Stomach (tissue), 19 donors: ENCODE data around the gene RBM15. TPM values are rescaled to one million over a fixed set of nuclear protein-coding genes. Genes with fewer than 3 reads are reported as not detected.

Source experiments
- DNase-seq, 2 donors: peaks; one replicate each; pipeline versions ENCODE4 v3.0.0 to v3.0.0-alpha.2; 2013 to 2019
- H3K27ac ChIP-seq, 5 donors: fragments of 200-600 bp in 4 of 5; sonication (generic) in 4 of 5; one replicate each; pipeline ENCODE4 v1.5.1; 2013 to 2019; ENCODE audit warnings: mild to moderate bottlenecking in 1 of 5, moderate library complexity in 1 of 5
- H3K27me3 ChIP-seq, 3 donors: fragments of 200-600 bp; sonication (generic); one replicate each; pipeline ENCODE4 v1.5.1; 2017 to 2019; ENCODE audit warnings: mixed run types in 1 of 3
- H3K36me3 ChIP-seq, 4 donors: fragments of 200-600 bp; sonication (generic); 1 replicate in 3 of 4; 2 replicates in 1 of 4; pipeline ENCODE4 v1.5.1; 2016 to 2019
- H3K4me1 ChIP-seq, 4 donors: fragments of 200-600 bp; sonication (generic); one replicate each; pipeline ENCODE4 v1.5.1; 2016 to 2019
- H3K4me3 ChIP-seq, 4 donors: fragments of 200-600 bp; sonication (generic) in 3 of 4; one replicate each; pipeline ENCODE4 v1.5.1; 2016 to 2019; ENCODE audit warnings: mild to moderate bottlenecking in 1 of 4
- H3K9me3 ChIP-seq, 4 donors: fragments of 200-600 bp; sonication (generic); one replicate each; pipeline ENCODE4 v1.5.1; 2016 to 2019
- CTCF ChIP-seq, 7 experiments: fragments of 450-650 bp in 4 of 7; fragments of 200-600 bp in 3 of 7; sonication (generic) in 3 of 7; IDR thresholded peaks; one replicate each; pipeline ENCODE4 v1.5.1; 2016 to 2019; ENCODE audit warnings: antibody characterized with exemption in 7 of 7, control low read depth in 2 of 7, mild to moderate bottlenecking in 1 of 7
- EP300 ChIP-seq: sonication (generic); formaldehyde crosslinking; IDR thresholded peaks from one replicate; pipeline ENCODE4 v1.6.1; 2017; ENCODE audit warnings: antibody characterized with exemption
- POLR2A ChIP-seq, 4 donors: fragments of 450-650 bp; IDR thresholded peaks; one replicate each; pipeline ENCODE4 v1.6.1; 2016; ENCODE audit warnings: antibody characterized with exemption in 4 of 4, control low read depth in 2 of 4, mild to moderate bottlenecking in 1 of 4, moderate library complexity in 1 of 4
- POLR2AphosphoS5 ChIP-seq, 3 donors: sonication (generic); formaldehyde crosslinking; IDR thresholded peaks; one replicate each; pipeline ENCODE4 v1.6.1; 2016; ENCODE audit warnings: antibody characterized with exemption in 3 of 3
- WGBS, 5 donors: extraction: QIAGEN DNeasy Blood & Tissue Kit in 3 of 5; methylation state at CpG; one replicate each; pipeline versions ENCODE4 v1.1.5 to v1.1.7; 2013 to 2018; 5-methylcytosine and 5-hydroxymethylcytosine counted together
- intact Hi-C: fragments of 100-400 bp; cut with DNase I; formaldehyde crosslinking; loops from one replicate; pipeline ENCODE4 v1.15.1; 2023; ENCODE audit warnings: low total_unique reads
- long read RNA-seq, 10 donors: transcript quantifications; one replicate each; lab custom pipeline, GENCODE V29; 2026
- polyA plus RNA-seq, 3 donors: library from polyadenylated mRNA; stranded (reverse); fragments of 200-250 nt; gene quantifications; one replicate each; pipeline ENCODE4 v1.2.3, GENCODE V29; 2013
- total RNA-seq, 5 donors: library from RNA; depleted of rRNA; stranded (reverse); fragments of >200 nt; gene quantifications; one replicate each; pipeline versions ENCODE4 v1.1.0 to v1.2.3, GENCODE V29; 2014 to 2016
- donor health status: healthy with polysubstance abuse.
- donor health status: Bipolar disorder and iron deficiency.
- donor health status: healthy.

RBM15 gene, protein sequence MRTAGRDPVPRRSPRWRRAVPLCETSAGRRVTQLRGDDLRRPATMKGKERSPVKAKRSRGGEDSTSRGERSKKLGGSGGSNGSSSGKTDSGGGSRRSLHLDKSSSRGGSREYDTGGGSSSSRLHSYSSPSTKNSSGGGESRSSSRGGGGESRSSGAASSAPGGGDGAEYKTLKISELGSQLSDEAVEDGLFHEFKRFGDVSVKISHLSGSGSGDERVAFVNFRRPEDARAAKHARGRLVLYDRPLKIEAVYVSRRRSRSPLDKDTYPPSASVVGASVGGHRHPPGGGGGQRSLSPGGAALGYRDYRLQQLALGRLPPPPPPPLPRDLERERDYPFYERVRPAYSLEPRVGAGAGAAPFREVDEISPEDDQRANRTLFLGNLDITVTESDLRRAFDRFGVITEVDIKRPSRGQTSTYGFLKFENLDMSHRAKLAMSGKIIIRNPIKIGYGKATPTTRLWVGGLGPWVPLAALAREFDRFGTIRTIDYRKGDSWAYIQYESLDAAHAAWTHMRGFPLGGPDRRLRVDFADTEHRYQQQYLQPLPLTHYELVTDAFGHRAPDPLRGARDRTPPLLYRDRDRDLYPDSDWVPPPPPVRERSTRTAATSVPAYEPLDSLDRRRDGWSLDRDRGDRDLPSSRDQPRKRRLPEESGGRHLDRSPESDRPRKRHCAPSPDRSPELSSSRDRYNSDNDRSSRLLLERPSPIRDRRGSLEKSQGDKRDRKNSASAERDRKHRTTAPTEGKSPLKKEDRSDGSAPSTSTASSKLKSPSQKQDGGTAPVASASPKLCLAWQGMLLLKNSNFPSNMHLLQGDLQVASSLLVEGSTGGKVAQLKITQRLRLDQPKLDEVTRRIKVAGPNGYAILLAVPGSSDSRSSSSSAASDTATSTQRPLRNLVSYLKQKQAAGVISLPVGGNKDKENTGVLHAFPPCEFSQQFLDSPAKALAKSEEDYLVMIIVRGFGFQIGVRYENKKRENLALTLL
- 10 to 100 TPM; 29.0 to 58.6 (median 40.3) TPM for total RNA-seq
- polyA plus RNA-seq = 1 to 10 TPM; 1.5 to 2.4 (median 2.1) TPM
- long read RNA-seq, donor 1, partial matches to known transcripts = 0 of 1 reads
- long read RNA-seq, donor 1, other reads (novel, unspliced or antisense) = 0 of 1 reads
- long read RNA-seq, donor 2, partial matches to known transcripts = 0 of 2 reads
- long read RNA-seq, donor 2, other reads (novel, unspliced or antisense) = 0 of 2 reads
- long read RNA-seq, donor 3, full-length matches to known transcripts = 3 of 3 reads
- long read RNA-seq, donor 3, partial matches to known transcripts = 0 of 3 reads
- long read RNA-seq, donor 3, other reads (novel, unspliced or antisense) = 0 of 3 reads
- long read RNA-seq, donor 4 = 0 reads
- long read RNA-seq, donor 5, partial matches to known transcripts = 0 of 4 reads
- long read RNA-seq, donor 5, other reads (novel, unspliced or antisense) = 0 of 4 reads
- long read RNA-seq, donor 6 = 0 reads
- long read RNA-seq, donor 7, partial matches to known transcripts = 0 of 4 reads
- long read RNA-seq, donor 7, other reads (novel, unspliced or antisense) = 0 of 4 reads
- long read RNA-seq, donor 8, partial matches to known transcripts = 0 of 4 reads
- long read RNA-seq, donor 8, other reads (novel, unspliced or antisense) = 0 of 4 reads
- long read RNA-seq, donor 9, partial matches to known transcripts = 0 of 1 reads
- long read RNA-seq, donor 9, other reads (novel, unspliced or antisense) = 0 of 1 reads
- long read RNA-seq, donor 10, partial matches to known transcripts = 0 of 3 reads
- long read RNA-seq, donor 10, other reads (novel, unspliced or antisense) = 0 of 3 reads

DNA sequence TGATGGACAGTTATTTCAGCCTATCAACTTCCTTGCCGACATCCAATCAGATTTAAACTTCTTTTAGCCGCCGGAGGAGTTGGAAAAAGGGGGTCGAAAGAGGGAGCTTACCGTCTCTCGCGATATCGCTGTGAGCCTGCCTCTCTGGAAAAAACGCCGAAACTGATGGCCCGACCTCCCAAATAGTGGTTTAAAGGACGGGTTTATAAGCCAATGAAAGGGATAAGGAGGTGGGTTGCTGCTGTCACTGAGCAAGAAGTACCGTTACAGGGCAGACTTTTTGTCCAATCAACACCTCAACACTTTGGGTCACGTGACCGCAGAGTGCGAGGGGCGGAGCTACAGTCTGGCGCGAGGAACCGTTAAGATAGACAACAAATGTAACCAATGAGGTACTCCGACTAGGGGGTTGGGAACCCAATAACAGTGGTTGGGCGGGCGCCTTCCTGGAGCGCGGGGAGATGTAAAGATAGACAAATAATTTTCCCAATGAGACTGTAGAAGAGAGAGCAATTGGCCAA lies at the start of gene RBM15:
Gene RBM15, plus strand, starts transcription at position 492 of the 521 bp plus-strand sequence. Its CDS starts 29 bp downstream, at position 521.
- WGBS, 5 donors = 0 to 1% (median 0%) methylated on average over 25 of the region's 25 CpGs
- Histone ChIP-seq H3K36me3 (peaks cover 7 to 28% (median 20%) of the 10 kb centered on the region in 4 donors), H3K4me3 (peak within 1 kb of the TSS; percentile 90 to 95 (median 92)), H3K4me1 (peaks cover 48 to 66% (median 56%) of the 10 kb centered on the region in 4 donors), H3K27me3 (no peaks in the 10 kb centered on the region), H3K27ac (peak within 1 kb of the TSS; percentile 97 to 100 (median 98)), H3K9me3 (no peaks in the 10 kb centered on the region)
- peak; percentile 98 to 100 for DNase-seq
- intact Hi-C loops = no loop called here
- TF ChIP-seq POLR2A (IDR thresholded peaks at IDR 0.05) (no peak), CTCF (IDR thresholded peaks at IDR 0.05) (no peak), POLR2AphosphoS5 (IDR thresholded peaks at IDR 0.05) (no peak), EP300 (no peak)

DNA sequence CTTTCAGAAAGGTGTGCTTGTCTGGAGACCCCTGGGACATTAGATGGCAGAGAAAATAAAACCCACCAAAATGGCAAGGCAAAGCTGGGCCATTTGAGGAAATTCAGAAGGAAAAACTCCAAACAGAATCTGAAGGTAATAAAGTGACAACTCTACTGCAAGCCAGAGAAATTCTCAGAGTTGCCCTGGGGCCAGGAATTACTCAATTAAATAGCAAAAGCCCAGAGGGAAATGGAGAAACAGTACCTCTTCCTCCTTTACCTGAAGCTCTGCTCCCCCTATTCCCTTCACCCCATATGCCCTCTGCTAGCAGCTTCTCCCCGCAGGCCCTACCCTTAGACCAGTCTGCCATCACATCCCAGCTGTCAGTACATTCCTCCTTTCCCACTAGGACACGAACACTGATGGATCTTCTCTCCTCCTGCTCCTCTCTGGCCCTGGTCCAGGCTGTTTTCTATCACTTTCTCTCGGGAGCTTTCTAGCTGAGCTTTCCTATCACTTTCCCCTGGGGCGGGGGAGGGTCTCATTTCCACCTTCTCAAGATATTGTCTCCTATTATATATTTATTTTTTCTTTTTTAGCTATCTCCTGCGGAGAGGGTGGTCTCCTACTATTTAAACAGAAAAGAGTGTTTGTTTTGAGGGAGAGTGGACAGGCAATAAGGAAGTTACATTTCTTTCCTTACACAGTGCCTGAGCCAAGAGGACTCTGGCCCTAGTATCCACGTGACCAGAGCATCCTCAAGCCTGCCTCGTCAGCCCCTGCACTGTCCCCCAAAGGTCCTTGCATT lies 47.7 kb upstream of the RBM15 start:
- Histone ChIP-seq H3K4me1 (peaks cover 0 to 6% (median 0%) of the 10 kb centered on the region in 4 donors), H3K27me3 (no peaks in the 10 kb centered on the region), H3K4me3 (no peak overlapping the region), H3K36me3 (no peaks in the 10 kb centered on the region), H3K27ac (no peak overlapping the region), H3K9me3 (no peaks in the 10 kb centered on the region)
- TF ChIP-seq EP300 (no peak), POLR2A (IDR thresholded peaks at IDR 0.05) (no peak), POLR2AphosphoS5 (IDR thresholded peaks at IDR 0.05) (no peak), CTCF (IDR thresholded peaks at IDR 0.05) (no peak)
- intact Hi-C loops = no loop called here
- 31 to 44% (median 37%) methylated on average over 6 to 7 of the region's 7 CpGs for WGBS, 5 donors
- no peak for DNase-seq

DNA sequence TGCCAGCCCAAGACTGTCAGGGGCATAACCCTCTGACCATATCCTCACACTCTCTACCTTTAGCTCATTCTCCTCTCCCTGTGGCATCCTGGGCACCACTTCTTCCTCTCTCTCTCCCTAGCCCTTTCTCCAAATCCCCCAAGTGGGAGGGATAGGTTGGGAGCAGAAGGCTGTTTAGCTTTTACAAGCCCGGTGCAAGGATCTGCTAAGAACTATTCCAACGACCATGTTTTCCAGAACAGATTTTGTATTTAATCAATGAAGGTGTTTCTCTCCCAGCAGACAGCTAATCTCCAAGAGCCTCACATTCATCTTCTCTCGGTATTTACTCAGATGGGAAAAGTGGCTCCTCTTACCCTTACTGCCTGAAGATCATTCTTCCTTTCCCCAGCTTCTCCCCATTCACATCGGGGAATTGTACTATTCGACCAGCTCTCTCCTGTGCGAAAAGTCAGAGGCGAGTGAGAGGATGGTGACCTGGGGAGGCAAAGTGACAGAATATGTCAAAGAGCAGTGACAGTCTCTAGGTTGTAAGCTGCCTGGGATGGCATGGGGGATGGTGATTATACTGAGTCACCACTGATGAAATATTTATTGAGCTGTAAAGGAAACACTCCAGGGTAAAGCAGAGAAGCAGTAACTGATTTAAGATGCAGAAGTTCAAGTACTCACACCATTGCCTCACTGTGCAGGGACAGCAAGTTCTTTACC lies 47.0 kb upstream of the RBM15 start:
- 65 to 68% (median 67%) methylated on average over 7 of the region's 7 CpGs for WGBS, 5 donors

More for the DNA sequence above, 47.0 kb upstream of the RBM15 start:
- peaks cover 0 to 6% (median 0%) of the 10 kb centered on the region in 4 donors for H3K4me1 ChIP-seq
- DNase-seq = no peak
- no peaks in the 10 kb centered on the region for H3K36me3 ChIP-seq
- H3K27me3 ChIP-seq = no peaks in the 10 kb centered on the region
- H3K9me3 ChIP-seq = no peaks in the 10 kb centered on the region
- H3K4me3 ChIP-seq = no peak overlapping the region
- intact Hi-C loops = no loop called here
- TF ChIP-seq CTCF (IDR thresholded peaks at IDR 0.05) (no peak), EP300 (no peak), POLR2A (IDR thresholded peaks at IDR 0.05) (no peak), POLR2AphosphoS5 (IDR thresholded peaks at IDR 0.05) (no peak)
- H3K27ac ChIP-seq = no peak overlapping the region
